ENCODE results near the gene FRAT2.

The FRAT2 gene

DNA sequence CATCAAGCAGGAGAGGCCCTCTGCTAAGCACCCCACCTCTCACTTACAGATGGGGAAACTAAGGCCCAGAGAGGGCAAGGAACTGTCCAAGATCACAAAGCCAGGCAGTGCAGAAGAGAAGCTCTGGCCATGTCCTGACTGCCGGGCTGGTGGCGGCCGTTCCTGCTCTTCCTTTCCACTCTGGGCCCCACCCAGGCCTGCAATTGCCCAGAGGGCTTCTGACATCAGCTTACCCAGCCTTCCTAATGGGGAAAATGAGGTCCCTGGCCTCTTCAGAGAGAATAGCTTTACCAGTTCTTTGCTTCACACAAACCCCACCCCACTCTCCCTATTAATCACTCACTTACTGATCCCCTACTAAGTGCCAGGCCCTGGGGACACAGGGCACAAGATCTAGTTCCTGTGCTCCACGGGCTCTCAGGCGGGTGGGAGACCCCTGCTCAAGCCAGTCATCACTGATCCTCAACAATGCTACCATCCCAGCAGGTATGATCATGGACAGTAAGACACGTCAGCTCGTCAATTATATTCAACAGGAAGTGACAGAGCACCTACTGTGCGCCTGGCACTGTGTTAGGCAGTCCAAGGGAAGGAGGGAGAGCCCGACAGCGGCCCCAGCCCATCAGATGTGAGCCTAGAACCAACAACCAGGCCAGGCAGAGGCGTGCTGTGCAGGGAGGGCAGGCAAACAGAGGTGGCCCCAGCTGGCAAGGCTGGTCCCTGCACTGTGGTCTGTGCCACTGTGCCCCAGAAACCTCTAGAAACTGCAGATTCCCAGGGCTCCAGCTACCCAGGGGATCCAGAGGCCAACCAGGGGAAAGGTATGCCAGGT, 26.4 kb upstream of the FRAT2 start:
- Mint-ChIP-seq H3K4me3 (no peak overlapping the region), H3K27me3 (ENCODE audit: low read depth) (no peaks in the 10 kb centered on the region), H3K27ac (no peak overlapping the region), H3K36me3 (ENCODE audit: low read depth) (peaks cover 38% of the 10 kb centered on the region), H3K9me3 (no peaks in the 10 kb centered on the region), H3K4me1 (no peaks in the 10 kb centered on the region)
- TF ChIP-seq, protein P1, sequence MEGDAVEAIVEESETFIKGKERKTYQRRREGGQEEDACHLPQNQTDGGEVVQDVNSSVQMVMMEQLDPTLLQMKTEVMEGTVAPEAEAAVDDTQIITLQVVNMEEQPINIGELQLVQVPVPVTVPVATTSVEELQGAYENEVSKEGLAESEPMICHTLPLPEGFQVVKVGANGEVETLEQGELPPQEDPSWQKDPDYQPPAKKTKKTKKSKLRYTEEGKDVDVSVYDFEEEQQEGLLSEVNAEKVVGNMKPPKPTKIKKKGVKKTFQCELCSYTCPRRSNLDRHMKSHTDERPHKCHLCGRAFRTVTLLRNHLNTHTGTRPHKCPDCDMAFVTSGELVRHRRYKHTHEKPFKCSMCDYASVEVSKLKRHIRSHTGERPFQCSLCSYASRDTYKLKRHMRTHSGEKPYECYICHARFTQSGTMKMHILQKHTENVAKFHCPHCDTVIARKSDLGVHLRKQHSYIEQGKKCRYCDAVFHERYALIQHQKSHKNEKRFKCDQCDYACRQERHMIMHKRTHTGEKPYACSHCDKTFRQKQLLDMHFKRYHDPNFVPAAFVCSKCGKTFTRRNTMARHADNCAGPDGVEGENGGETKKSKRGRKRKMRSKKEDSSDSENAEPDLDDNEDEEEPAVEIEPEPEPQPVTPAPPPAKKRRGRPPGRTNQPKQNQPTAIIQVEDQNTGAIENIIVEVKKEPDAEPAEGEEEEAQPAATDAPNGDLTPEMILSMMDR (IDR thresholded peaks at IDR 0.05; ENCODE audit: unreplicated experiment in 3 of 3), result no peak

DNA sequence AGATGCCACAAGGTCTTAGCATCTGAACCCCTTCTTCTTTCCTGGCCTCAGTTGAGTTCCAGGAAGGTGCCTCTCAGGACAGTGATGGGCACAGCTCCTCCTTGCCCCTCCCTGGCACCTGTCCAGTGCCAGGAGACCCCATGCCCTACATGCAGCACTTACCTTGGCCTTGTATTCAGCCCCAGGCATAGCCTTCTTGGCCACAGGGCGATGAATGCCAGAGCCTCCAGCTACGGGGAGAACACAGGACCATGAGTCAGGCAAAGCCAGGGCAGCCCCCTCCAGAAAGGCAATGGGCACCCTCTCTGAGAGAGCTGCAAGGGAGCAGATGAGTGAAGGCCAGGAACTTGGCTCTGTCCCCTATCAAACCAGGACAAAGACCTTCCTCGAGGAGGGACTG, 24.3 kb upstream of the FRAT2 start:
- Mint-ChIP-seq H3K27me3 (ENCODE audit: low read depth) (no peaks in the 10 kb centered on the region), H3K9me3 (no peaks in the 10 kb centered on the region), H3K36me3 (ENCODE audit: low read depth) (peaks cover 34% of the 10 kb centered on the region), H3K4me1 (no peaks in the 10 kb centered on the region), H3K4me3 (no peak overlapping the region), H3K27ac (no peak overlapping the region)
- TF ChIP-seq, protein P1 (IDR thresholded peaks at IDR 0.05; ENCODE audit: unreplicated experiment in 3 of 3), result no peak

DNA sequence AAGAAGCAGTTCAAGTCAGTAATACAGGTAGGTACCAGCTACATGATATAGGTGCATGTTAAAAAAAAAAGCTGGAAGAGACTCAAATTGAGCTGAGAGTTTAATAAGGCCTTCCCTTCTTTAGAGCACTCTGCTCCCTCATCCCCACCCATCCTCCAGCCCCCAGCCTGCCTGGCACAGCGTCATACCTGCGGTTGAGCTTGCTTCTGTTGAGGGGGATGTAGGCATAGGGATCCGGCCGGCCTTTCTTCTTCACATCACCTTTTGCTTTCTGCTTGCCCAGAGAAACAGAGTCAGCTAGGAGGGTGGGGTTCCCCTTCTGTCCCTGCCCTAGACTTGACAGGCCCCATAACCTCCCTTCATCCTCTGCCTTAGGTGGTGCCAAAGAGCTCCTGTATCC, 23.8 kb upstream of the FRAT2 start:
- Mint-ChIP-seq H3K9me3 (no peaks in the 10 kb centered on the region), H3K36me3 (ENCODE audit: low read depth) (peaks cover 34% of the 10 kb centered on the region), H3K4me1 (no peaks in the 10 kb centered on the region), H3K27me3 (ENCODE audit: low read depth) (no peaks in the 10 kb centered on the region), H3K4me3 (no peak overlapping the region), H3K27ac (no peak overlapping the region)
- TF ChIP-seq, protein P1 (IDR thresholded peaks at IDR 0.05; ENCODE audit: unreplicated experiment in 3 of 3), result no peak

DNA sequence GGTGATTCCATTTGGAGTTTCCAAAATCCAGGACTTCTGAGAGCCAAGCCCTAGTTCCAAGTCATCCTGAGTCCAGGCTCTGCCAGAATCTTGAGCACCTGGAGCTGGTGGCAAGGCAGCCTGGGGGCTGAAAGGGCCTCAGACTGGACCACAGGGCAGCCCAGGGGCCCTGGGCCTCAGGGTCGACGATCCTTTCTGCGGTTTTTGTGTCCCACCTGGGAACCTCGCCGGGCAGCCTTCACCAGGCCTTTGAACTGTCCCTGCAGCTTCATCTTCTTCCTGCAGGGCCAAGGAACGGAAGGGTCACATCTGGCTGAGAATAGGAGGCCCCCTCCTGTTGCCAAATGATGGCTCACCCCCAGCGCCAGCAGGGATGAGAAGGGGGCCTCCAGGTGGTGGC, 22.4 kb upstream of the FRAT2 start:
- no peak overlapping the region for H3K4me3 Mint-ChIP-seq
- H3K27me3 Mint-ChIP-seq (ENCODE audit: low read depth), result no peaks in the 10 kb centered on the region
- peaks cover 28% of the 10 kb centered on the region for H3K36me3 Mint-ChIP-seq (ENCODE audit: low read depth)
- TF ChIP-seq, protein P1 (IDR thresholded peaks at IDR 0.05; ENCODE audit: unreplicated experiment in 3 of 3), result no peak
- H3K27ac Mint-ChIP-seq, result no peak overlapping the region
- H3K9me3 Mint-ChIP-seq, result no peaks in the 10 kb centered on the region
- H3K4me1 Mint-ChIP-seq, result no peaks in the 10 kb centered on the region

DNA sequence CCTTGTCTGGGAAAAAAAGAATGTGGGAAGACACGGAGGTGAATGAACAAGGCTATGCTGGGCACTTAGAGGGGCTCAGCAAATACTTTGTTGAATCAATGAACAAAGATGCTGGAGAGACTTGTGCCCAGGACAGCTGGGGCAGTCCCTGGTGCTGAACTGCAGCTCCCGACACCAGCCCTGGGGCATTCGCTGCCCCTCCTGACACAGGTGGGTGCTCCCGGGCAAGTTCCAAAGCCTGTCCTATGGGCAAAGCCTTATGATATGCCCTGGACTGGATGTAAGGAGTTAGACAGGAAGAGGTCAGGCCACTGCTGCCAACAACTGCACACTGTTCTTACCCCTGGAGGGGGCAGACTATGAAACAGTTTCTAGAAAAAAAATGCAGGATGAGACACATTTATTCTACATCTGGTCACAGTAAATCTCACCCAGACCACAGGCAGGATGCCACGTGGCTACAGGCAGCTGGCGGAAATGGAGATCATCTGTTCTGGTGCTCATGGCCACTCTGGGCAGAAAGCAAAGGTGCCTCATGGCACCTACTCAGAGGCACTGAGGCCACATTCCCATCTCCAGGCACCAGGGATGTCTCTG, 21.9 kb upstream of the FRAT2 start:
- Mint-ChIP-seq H3K4me1 (no peaks in the 10 kb centered on the region), H3K4me3 (no peak overlapping the region), H3K36me3 (ENCODE audit: low read depth) (peaks cover 28% of the 10 kb centered on the region), H3K27me3 (ENCODE audit: low read depth) (no peaks in the 10 kb centered on the region), H3K27ac (no peak overlapping the region), H3K9me3 (no peaks in the 10 kb centered on the region)
- TF ChIP-seq, protein P1 (IDR thresholded peaks at IDR 0.05; ENCODE audit: unreplicated experiment in 3 of 3), result no peak

DNA sequence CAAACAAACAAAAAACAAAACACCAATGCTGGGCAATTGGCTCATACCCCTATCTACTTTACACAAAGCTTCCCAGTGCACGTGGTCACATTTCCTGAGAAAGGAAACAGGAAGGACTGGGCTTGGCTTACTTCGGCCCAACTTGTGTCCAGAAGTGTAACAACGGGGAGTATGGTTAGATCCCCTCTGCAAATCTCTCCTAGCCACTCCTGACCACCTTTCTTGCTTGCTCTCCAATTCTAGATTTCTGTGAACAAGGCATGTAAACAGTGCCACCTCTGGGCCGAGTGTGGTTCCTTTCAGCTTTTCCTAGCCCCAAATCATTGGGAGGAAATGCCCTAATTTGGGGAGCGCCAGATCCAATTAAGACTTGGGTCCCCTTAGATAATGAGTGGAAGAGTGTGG, 21.0 kb upstream of the FRAT2 start:
- TF ChIP-seq, protein P1 (IDR thresholded peaks at IDR 0.05; ENCODE audit: unreplicated experiment in 3 of 3), result peak; percentile 46 to 55 (median 53)
- H3K4me3 Mint-ChIP-seq, result no peak overlapping the region
- no peak overlapping the region for H3K27ac Mint-ChIP-seq
- H3K36me3 Mint-ChIP-seq (ENCODE audit: low read depth), result peaks cover 28% of the 10 kb centered on the region
- H3K4me1 Mint-ChIP-seq, result no peaks in the 10 kb centered on the region
- no peaks in the 10 kb centered on the region for H3K9me3 Mint-ChIP-seq
- H3K27me3 Mint-ChIP-seq (ENCODE audit: low read depth), result no peaks in the 10 kb centered on the region

Data from nephron (organoid).